Measurements from ENCODE around the gene TPI1. TPM values are rescaled to one million over a fixed set of nuclear protein-coding genes. Genes with fewer than 3 reads are reported as not detected.
A peak's percentile ranks its signal among the peaks of the same experiment; 100 is the strongest.

Gene TPI1
- total RNA-seq, 1 donor: 440 TPM

DNA sequence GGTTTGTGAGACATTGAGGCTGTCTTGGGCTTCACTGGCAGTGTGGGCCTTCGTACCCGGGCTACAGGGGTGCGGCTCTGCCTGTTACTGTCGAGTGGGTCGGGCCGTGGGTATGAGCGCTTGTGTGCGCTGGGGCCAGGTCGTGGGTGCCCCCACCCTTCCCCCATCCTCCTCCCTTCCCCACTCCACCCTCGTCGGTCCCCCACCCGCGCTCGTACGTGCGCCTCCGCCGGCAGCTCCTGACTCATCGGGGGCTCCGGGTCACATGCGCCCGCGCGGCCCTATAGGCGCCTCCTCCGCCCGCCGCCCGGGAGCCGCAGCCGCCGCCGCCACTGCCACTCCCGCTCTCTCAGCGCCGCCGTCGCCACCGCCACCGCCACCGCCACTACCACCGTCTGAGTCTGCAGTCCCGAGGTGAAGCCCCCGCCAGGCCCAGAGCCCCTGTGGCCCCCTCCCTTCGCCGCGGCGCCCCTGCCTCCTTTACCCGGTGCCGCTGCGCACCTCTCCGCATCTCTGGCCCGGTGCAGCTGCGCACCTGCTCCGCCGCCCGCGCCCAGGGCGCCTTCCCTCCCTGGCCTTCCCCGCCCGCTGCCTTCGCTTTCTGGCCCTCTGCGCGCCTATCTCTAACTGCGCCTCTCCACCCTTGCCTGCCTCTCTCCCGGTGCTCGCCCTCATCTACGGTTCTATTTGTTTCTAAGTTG, 47.1 kb downstream of the TPI1 start, which contains the start of gene ENO2:
ENO2 (plus strand) TSS at position 335 of the 701 bp plus-strand sequence. CDS start 1,253 bp downstream, outside the sequence.
- DNase-seq (ENCODE audit: low read depth in 2 of 3, low spot score in 2 of 3): peak; percentile 71 to 80 (median 76)

DNA sequence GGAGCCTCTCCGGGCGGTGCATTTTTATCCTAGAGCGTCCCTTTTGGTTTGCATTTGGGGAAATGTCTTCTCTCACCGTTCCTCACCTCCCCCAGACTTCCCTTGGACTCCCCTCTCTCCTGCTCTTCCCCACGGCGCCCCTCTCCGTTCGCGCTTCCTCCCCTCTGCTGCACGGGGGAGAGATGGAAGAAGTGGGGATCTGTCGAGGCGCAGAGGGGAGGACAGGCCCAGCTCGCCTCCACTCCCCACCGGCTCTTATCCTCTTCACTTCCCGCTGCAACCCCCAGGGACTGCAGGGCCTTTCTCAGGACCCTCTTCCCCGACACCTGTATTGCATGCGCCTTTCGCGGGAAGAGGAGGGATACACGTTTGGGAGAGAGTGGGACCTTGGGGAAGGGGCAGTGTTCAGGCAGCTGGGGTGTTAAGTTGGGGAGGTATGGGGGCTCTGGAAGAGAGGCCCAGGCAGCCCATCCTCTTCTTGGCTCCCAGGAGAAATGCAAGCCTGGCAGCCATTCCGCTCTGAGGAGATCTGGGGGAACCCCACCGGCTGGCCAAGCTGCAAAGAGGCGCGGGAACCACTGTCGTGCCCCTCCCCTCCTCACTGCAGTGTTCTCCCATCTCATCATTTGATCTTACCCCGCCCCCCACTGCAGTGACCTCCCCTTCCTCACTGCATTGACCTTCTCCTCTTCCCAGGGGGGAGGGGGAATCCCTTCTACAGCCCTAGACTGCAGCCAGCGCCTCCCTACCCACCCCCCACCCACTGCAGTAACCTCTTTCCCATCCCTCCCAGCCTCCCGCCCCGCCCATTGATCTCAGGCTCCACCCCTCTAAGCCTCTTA, 47.8 kb downstream of the TPI1 start:
- no peak for DNase-seq (ENCODE audit: low read depth in 2 of 3, low spot score in 2 of 3)

DNA sequence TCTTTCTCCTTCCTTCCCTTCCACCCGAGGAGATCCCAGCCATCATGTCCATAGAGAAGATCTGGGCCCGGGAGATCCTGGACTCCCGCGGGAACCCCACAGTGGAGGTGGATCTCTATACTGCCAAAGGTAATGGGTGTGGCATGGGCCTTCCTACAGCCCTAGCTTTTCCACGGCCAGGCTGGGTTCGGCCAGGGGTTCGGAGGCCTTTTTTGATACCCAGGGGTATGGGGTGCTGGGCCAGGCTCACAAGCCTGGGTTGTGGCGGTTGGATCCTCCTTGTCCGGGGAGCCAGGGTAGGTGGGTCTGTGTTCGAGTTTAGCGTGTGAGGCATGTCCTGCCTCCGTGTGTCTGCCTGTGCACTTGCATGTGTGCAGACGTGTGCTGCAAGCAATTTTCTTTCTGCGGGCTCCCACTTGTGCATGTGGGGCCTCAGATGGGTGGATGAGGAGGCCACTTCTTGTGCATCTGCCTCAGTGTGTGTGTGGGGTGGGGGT, 48.5 kb downstream of the TPI1 start:
- DNase-seq (ENCODE audit: low read depth in 2 of 3, low spot score in 2 of 3): no peak

DNA sequence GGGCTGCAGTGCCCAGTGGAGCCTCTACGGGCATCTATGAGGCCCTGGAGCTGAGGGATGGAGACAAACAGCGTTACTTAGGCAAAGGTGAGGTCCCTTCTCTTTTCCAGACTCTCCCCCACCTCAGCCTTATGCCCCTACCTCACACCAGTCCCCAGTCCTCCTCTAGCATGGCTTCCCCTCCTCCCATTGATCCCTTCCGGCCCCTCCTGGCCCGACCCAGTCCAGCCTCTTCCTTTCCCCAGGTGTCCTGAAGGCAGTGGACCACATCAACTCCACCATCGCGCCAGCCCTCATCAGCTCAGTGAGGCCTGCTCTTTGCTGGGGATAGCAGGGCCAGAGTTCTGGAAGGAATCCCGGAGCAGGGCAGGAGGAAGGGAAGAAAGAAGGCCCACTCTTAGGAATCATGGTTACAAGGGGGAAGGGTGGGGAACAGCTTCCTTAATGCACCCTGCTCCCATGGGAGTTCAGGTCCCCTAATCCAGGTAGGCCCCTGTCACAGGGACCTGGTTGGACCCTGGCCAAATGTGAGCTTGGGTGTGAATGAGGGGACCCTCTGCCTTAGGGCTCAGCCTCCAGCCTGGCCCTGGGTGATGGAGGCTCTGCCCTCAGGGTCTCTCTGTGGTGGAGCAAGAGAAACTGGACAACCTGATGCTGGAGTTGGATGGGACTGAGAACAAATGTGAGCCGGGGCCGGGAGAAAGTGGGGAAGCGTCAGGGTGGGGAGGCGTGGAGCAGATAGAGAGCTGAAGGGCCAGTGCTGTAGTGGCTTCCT, 49.3 kb downstream of the TPI1 start:
- no peak for DNase-seq (ENCODE audit: low read depth in 2 of 3, low spot score in 2 of 3)

DNA sequence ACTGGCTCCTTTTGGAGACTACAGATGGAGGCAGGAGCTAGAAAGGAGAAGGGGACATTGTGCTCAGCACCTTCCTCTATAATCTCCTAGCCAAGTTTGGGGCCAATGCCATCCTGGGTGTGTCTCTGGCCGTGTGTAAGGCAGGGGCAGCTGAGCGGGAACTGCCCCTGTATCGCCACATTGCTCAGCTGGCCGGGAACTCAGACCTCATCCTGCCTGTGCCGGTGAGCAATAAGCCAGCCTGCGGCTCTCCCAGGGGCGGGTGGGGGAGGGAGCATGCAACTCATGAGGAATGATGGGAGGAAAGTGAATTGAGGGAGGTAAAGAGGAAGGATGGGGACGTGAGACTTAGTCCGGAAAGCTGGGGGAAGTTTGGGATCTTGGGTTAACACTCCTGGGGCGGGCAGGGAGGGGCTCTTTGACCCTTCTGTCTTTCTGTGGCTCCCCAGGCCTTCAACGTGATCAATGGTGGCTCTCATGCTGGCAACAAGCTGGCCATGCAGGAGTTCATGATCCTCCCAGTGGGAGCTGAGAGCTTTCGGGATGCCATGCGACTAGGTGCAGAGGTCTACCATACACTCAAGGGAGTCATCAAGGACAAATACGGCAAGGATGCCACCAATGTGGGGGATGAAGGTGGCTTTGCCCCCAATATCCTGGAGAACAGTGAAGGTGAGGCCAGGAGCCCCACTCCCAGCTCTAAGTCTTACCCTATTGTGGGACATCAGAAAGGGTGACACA, 50.3 kb downstream of the TPI1 start:
- DNase-seq (ENCODE audit: low read depth in 2 of 3, low spot score in 2 of 3): no peak

DNA sequence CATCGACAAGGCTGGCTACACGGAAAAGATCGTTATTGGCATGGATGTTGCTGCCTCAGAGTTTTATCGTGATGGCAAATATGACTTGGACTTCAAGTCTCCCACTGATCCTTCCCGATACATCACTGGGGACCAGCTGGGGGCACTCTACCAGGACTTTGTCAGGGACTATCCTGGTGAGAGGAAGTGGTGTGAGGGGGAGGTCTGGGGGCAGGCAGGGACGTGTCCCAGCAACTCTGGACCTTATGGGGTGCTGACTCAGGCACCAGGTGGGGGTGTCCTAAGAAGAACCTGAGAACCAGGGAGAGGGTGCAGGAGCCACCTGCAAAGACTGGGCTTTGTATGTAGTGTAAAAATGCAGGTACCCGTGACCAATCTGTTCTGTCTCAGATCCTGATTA, 52.3 kb downstream of the TPI1 start:
- DNase-seq (ENCODE audit: low read depth in 2 of 3, low spot score in 2 of 3): no peak

Other genes with a start within 250 kb of the TPI1 start
- gene LPAR5, start 231.6 kb upstream of the TPI1 start, total RNA-seq: 3.8 TPM
- gene ACRBP, start 220.1 kb upstream of the TPI1 start, total RNA-seq: 15.9 TPM
- gene ING4, start 204.4 kb upstream of the TPI1 start, total RNA-seq: 57.6 TPM
- 48.7 TPM for gene ZNF384, start 178.2 kb upstream of the TPI1 start, total RNA-seq
- gene PIANP, start 166.7 kb upstream of the TPI1 start, total RNA-seq: under 0.01 TPM
- 55.7 TPM for gene COPS7A, start 143.5 kb upstream of the TPI1 start, total RNA-seq
- gene MLF2, start 114.4 kb upstream of the TPI1 start, total RNA-seq: 213 TPM
- 27.7 TPM for gene PTMS, start 101.2 kb upstream of the TPI1 start, total RNA-seq
- gene LAG3, start 95.0 kb upstream of the TPI1 start, total RNA-seq: 12.1 TPM
- 3.8 TPM for gene CD4, start 78.0 kb upstream of the TPI1 start, total RNA-seq
- gene GPR162, start 45.7 kb upstream of the TPI1 start, total RNA-seq: 29.6 TPM
- 13.2 TPM for gene P3H3, start 39.1 kb upstream of the TPI1 start, total RNA-seq
- 1.9 TPM for gene GNB3, start 26.6 kb upstream of the TPI1 start, total RNA-seq
- 3.5 TPM for gene CDCA3, start 16.2 kb upstream of the TPI1 start, total RNA-seq
- gene USP5, start 15.4 kb upstream of the TPI1 start, total RNA-seq: 78.1 TPM
- 10.8 TPM for gene SPSB2, start 5.8 kb downstream of the TPI1 start, total RNA-seq
- 16.2 TPM for gene LRRC23, start 37.3 kb downstream of the TPI1 start, total RNA-seq
- gene ENO2, start 47.0 kb downstream of the TPI1 start, total RNA-seq: 14.0 TPM
- 25.0 TPM for gene ATN1, start 60.4 kb downstream of the TPI1 start, total RNA-seq
- not detected for gene RNU7-1, start 76.3 kb downstream of the TPI1 start, total RNA-seq
- 336 TPM for gene C12orf57, start 76.5 kb downstream of the TPI1 start, total RNA-seq
- 403 TPM for gene PTPN6, start 83.8 kb downstream of the TPI1 start, total RNA-seq
- gene PHB2, start 103.1 kb downstream of the TPI1 start, total RNA-seq: 344 TPM
- 22.4 TPM for gene EMG1, start 103.4 kb downstream of the TPI1 start, total RNA-seq
- gene LPCAT3, start 150.9 kb downstream of the TPI1 start, total RNA-seq: 33.1 TPM
- gene C1S, start 193.2 kb downstream of the TPI1 start, total RNA-seq: 0.81 TPM
- 11.0 TPM for gene C1R, start 224.9 kb downstream of the TPI1 start, total RNA-seq
- 71.9 TPM for gene C1RL, start 241.7 kb downstream of the TPI1 start, total RNA-seq

Data from hematopoietic multipotent progenitor cell (in vitro differentiated cells).